T follicular helper cell (primary cell): Measurements from ENCODE around the gene CFAP43.

Experiments
- DNase-seq: peaks from one replicate; pipeline ENCODE4 v3.0.0-alpha.2; 2020; ENCODE audit warnings: low read depth
- total RNA-seq, 2 experiments: gene quantifications; one replicate each; lab custom pipeline; 2026; lab: John Stamatoyannopoulos, UW

The CFAP43 gene, protein sequence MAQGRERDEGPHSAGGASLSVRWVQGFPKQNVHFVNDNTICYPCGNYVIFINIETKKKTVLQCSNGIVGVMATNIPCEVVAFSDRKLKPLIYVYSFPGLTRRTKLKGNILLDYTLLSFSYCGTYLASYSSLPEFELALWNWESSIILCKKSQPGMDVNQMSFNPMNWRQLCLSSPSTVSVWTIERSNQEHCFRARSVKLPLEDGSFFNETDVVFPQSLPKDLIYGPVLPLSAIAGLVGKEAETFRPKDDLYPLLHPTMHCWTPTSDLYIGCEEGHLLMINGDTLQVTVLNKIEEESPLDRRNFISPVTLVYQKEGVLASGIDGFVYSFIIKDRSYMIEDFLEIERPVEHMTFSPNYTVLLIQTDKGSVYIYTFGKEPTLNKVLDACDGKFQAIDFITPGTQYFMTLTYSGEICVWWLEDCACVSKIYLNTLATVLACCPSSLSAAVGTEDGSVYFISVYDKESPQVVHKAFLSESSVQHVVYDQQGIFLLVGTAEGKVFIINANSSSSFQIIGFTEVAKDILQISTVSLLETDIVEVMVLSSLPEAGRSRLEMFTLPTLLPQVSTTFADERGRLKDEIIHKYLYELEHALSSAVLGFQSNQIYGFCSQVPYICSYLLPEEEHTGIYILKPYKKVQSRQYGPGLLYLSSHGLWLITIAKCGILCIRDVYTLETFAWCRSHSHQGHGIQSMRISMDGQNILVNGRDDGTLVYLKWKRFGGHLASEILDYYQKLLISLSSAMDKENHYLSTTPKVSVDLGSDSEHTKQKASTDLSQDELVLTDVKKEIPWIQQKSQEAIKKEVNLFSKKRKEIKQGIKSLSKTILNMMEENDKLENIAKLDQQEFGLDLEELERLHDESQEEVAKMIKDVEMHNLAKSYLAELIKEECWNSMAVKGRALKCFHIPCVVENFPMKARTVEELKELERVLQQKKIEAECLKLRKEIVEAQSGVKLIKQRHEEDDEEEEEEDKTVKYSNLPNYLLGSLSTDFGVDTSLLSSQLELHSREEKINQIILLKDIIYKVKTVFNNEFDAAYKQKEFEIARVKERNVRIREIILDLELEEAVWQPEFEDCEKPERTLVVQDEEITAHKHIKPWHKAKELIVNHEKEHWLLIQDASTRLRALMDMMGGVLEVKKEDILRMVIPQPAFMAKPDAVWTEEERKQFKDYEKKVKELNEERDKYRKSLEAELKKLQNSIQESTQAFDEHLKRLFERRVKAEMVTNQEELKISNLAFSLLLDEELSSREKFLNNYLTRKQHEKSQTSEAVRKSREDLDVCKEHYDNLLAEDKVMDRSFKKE (N-terminal part only)
- total RNA-seq, result 0.17 to 0.72 reads per million in 2 experiments

- DNase-seq, result peak; percentile 100
Measured at GRCh38 chr10:104231784-104232612, at the start of gene CFAP43. TSS of gene CFAP43 (minus strand) at chr10:104232364. CDS start at chr10:104232246, 118 bp downstream.

DNA sequence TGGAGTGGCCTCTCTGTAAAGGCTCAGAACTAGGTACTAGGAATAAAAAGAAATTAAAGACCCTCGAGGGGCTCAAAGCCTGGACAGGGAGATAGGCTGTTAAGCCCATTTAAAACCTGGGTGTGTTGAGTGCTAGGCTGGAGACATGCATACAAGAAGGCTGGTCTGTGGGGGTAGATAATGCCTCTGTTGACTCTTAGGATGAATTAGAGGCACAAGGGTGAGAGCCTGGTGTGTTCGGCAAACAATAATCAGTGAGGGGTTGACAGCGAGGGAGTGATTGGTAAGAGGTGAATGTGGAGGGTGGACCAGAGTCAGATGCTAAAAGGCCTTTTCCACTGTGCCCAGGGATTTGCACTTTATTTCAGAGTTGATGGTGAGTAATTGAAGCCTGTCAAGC is 49.5 kb upstream of the CFAP43 start:
- DNase-seq, result no peak

GRCh38 chr10:104279550-104280259 is 47.5 kb upstream of the CFAP43 start:
- no peak for DNase-seq

DNA sequence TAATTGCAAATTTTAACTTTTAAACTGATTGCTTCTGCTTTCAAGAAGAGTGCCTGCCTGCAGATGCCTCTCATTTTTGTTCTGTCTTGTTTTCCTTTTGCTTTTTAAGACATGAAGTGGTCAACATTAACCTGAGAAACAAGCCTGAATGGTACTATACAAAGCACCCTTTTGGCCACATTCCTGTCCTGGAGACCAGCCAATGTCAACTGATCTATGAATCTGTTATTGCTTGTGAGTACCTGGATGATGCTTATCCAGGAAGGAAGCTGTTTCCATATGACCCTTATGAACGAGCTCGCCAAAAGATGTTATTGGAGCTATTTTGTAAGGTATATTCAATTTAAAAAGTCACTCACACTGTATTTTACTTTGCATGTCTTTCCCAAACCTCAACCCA is 45.6 kb upstream of the CFAP43 start:
- no peak for DNase-seq

DNA sequence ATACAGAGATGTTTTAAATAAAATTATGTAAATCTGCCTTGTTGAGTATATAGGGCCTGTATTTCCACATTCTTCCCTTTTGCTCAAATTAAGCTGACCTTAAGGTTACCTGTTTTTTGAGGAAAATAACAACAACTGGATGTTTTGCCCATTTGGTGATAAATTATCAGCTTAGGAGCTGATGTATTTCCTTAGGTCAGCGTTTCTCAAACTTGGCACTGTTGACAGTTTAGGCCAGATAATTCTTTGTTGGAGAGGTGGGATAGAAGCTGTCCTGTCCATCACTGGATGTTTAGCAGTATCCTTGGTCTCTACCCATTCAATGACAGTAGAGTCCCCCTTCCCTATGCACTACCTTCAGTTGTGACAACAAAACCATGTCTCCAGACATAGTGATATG is 44.0 kb upstream of the CFAP43 start:
- DNase-seq, result no peak

GRCh38 chr10:104274762-104275721 is 42.9 kb upstream of the CFAP43 start:
- DNase-seq, result no peak

- no peak for DNase-seq
Measured at GRCh38 chr10:104273899-104274575, 41.9 kb upstream of the CFAP43 start.

DNA sequence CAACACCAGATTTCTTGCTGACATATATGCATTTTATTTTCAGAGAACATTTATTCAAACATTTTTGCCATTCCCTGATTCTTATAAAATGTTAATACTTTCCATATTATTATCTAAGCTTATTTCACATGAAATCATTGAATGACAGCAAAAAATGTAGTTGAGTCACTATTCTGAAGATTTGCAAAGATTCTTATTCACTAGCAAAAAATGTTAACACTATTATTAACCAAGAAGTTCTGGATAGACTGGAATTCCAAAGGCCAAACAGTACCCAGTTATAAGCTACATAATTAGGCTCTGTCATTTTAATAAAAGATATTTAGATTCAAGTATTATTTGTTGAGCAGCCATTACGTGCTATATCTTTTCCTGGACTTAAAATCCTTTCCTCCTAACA is 41.1 kb upstream of the CFAP43 start:
- no peak for DNase-seq

- DNase-seq, result peak; percentile 98
Measured at GRCh38 chr10:104268713-104269645, 36.8 kb upstream of the CFAP43 start, which contains the start of gene GSTO2. TSS of gene GSTO2 (plus strand) at chr10:104269184. CDS start at chr10:104274916, 5,732 bp downstream.

DNA sequence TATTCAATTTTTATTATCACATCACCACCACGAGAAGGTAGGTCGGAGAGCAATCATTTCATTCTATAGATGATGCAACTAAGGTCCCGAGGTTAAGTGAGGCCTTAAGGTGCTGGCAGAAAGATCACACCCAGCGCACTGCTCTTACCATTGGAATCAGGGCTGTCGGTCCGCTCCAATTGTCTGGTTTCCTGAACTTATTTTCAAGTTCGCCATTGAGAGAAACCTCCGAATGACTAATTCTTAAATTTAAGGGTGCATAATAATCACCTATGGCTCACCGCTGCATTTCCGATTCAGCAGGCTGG is 36.2 kb upstream of the CFAP43 start:
- DNase-seq, result no peak

DNA sequence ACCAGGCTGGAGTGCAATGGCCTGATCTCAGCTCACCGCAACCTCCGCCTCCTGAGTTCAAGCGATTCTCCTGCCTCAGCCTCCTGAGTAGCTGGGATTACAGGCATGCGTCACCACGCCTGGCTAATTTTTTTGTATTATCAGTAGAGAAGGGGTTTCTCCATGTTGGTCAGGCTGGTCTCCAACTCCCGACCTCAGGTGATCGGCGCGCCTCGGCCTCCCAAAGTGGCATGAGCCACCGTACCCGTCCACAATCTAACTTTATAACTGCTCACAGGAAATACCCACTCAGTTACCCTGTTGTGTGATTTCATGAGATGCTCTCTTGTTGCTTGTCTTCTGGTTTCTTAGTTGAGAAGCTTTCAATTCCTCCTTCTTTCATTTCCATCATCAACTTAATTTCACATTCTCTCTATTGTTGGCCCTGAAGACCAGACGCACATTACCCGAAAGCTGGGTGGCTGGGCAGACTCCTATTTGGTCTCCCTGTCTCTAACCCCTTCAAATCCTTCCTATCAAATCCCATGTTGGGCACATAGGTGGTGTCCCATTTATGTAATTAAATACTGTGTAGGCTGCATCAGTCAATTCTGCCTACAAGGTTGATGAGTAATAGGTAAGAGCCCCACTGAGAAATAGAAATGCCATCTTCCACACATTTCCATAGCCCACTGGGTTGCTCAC is 35.7 kb upstream of the CFAP43 start:
- DNase-seq, result no peak

DNA sequence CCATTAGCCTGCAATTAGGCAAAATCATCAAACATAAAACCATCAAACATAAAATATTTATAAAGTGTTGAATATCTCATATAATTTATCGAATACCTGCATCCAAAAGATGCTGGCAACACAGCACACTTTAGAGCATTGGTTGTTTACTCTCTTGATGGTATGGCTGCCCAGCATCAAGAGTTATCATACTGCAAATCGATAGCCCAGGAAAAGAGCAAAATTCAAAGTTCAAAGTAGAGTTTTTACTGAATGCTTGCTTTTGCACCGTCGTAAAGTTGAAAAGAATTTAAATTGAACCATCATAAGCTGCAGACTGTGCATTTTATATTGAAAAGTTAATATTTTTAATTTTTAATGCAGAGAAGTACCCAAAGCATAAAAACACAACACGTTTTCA is 32.6 kb upstream of the CFAP43 start:
- DNase-seq, result no peak

GRCh38 chr10:104262055-104262454 is 29.9 kb upstream of the CFAP43 start:
- no peak for DNase-seq

GRCh38 chr10:104260775-104261115 is 28.6 kb upstream of the CFAP43 start:
- DNase-seq, result no peak

DNA sequence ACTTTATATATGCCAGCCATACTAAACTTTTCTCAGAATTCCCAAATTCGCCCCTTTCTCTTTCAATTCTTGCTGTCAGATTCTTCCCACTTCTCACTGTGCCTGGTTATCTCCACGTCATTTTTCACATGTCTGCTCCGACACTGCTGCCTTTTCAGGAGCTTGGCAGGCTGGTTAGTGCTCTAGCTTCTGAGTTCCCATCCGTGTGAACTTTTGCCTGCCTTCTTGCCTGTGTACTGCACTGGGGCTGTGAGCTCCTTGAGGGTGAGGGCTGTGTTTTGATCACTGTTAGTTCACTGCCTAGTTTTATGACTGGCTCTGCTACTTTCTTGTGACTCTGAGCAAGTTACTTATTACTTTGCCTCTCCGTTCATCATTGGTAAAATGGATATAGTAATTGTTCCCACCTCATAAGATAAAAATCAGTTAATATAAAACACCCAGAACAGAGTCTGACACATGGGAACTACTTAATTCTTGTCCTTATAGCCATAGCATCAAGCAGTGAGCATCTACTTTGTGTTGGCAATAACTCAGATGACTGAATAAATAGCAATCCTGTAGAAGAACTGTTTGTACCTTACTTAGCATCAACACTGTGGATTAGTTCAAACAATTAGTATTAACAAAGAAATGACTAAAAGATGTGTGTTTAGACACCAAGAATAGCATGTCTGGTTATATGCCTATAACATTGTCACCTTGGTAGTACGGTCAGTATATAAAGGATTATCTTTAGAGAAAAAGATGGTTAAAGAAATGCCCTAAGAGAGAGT is 28.0 kb upstream of the CFAP43 start:
- DNase-seq, result no peak

DNA sequence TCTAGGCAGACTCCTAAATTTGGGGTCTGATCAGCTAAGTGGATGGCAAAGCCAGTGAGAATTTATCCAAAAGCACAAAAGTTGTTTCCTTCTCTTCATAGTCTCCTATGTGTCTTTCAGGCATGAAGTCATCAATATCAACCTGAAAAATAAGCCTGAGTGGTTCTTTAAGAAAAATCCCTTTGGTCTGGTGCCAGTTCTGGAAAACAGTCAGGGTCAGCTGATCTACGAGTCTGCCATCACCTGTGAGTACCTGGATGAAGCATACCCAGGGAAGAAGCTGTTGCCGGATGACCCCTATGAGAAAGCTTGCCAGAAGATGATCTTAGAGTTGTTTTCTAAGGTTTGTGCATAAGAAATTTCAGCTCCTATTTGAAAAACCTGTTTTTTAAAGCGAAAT is 27.3 kb upstream of the CFAP43 start:
- no peak for DNase-seq
